B cell (primary cell): ENCODE results near the gene ATP7B. TPM values are rescaled to one million over a fixed set of nuclear protein-coding genes. Genes with fewer than 3 reads are reported as not detected.

Experiments
- ATAC-seq: fragments of 200-7000 bp; cut with Tn5 transposase; one replicate; pipeline ENCODE4 v1.10.0; 2021; ENCODE audit warnings: low read depth, mild to moderate bottlenecking, moderate number of reproducible peaks, moderate library complexity
- CTCF ChIA-PET: fragments of 350-600 bp; sonication (Branson Sonifier 250); formaldehyde crosslinking; loops from one replicate; lab custom pipeline; 2021; ENCODE audit warnings: antibody characterized with exemption, inconsistent platforms; lab: Charles Lee
- POLR2A ChIA-PET: fragments of 350-600 bp; sonication (Branson Sonifier 250); formaldehyde crosslinking; loops from one replicate; lab custom pipeline; 2021; ENCODE audit warnings: antibody characterized with exemption; lab: Charles Lee
- DNase-seq: peaks from one replicate; pipeline ENCODE4 v3.0.0; 2013
- H2AFZ ChIP-seq: 2 replicates; pipeline ENCODE4 v1.6.1; 2012; ENCODE audit warnings: mild to moderate bottlenecking, low read depth, low read length; ENCODE audit not compliant: insufficient read depth, poor library complexity, severe bottlenecking
- H3K27ac ChIP-seq, 2 donors: 1 replicate in 1 of 2; 2 replicates in 1 of 2; pipeline ENCODE4 v1.5.1; 2012 to 2013; ENCODE audit warnings: low read length in 2 of 2, mild to moderate bottlenecking in 2 of 2, moderate library complexity in 1 of 2
- H3K27me3 ChIP-seq, 4 experiments: fragments of 200-600 bp in 1 of 4; sonication (generic) in 1 of 4; replicated peaks in 1 of 4; 1 replicate in 2 of 4; 2 replicates in 2 of 4; pipeline versions ENCODE4 v1.6.1 to v1.7.0; 2013 to 2016; ENCODE audit warnings: low read length in 3 of 4, mild to moderate bottlenecking in 2 of 4, mixed read lengths in 1 of 4, moderate library complexity in 1 of 4; ENCODE audit not compliant: insufficient read depth in 4 of 4, control insufficient read depth in 3 of 4; ENCODE audit errors: control extremely low read depth in 1 of 4
- H3K36me3 ChIP-seq, 2 experiments: replicated peaks in 1 of 2; 1 replicate in 1 of 2; 2 replicates in 1 of 2; pipeline versions ENCODE4 v1.6.1 to v1.7.1; 2013; ENCODE audit warnings: low read length in 1 of 2; ENCODE audit not compliant: insufficient read depth in 2 of 2, control insufficient read depth in 1 of 2; ENCODE audit errors: control extremely low read depth in 1 of 2, extremely low read depth in 1 of 2
- H3K4me1 ChIP-seq, 2 donors: fragments of 200-600 bp in 1 of 2; sonication (generic) in 1 of 2; 1 replicate in 1 of 2; 2 replicates in 1 of 2; pipeline versions ENCODE4 v1.5.1 to v1.6.1; 2013 to 2017; ENCODE audit warnings: low read length in 2 of 2; ENCODE audit not compliant: control insufficient read depth in 2 of 2, insufficient read depth in 2 of 2
- H3K4me2 ChIP-seq: replicated peaks from 2 replicates; pipeline ENCODE3; 2012; ENCODE audit warnings: mild to moderate bottlenecking, low read depth, low read length; ENCODE audit not compliant: poor library complexity, severe bottlenecking
- H3K4me3 ChIP-seq, 5 experiments: fragments of 200-600 bp in 1 of 5; sonication (generic) in 1 of 5; 1 replicate in 3 of 5; 2 replicates in 2 of 5; pipeline versions ENCODE4 v1.5.1 to v1.7.0; 2011 to 2016; ENCODE audit warnings: low read length in 4 of 5, mild to moderate bottlenecking in 4 of 5, low read depth in 2 of 5, control low read depth in 1 of 5, moderate library complexity in 1 of 5; ENCODE audit not compliant: insufficient read depth in 1 of 5; ENCODE audit errors: control extremely low read depth in 1 of 5, extremely low read depth in 1 of 5
- H3K79me2 ChIP-seq: fragments of 200-600 bp; sonication (generic); one replicate; pipeline ENCODE4 v1.6.0; 2016; ENCODE audit warnings: low read length; ENCODE audit not compliant: control insufficient read depth, insufficient read depth
- H3K9ac ChIP-seq: fragments of 200-600 bp; sonication (generic); 2 replicates; pipeline ENCODE4 v1.6.1; 2017; ENCODE audit warnings: mild to moderate bottlenecking, low read length, moderate library complexity
- H3K9me3 ChIP-seq, 3 donors: one replicate each; pipeline versions ENCODE4 v1.6.1 to v1.7.1; 2013; ENCODE audit warnings: low read length in 2 of 3; ENCODE audit not compliant: control insufficient read depth in 2 of 3, insufficient read depth in 1 of 3; ENCODE audit errors: control extremely low read depth in 1 of 3
- H4K20me1 ChIP-seq: 2 replicates; pipeline ENCODE4 v1.6.0; 2012; ENCODE audit warnings: mild to moderate bottlenecking, low read length; ENCODE audit not compliant: insufficient read depth, control insufficient read depth, poor library complexity, severe bottlenecking
- H3K27ac Mint-ChIP-seq: one replicate; pipeline ENCODE4 v1.8.0; 2021; ENCODE audit warnings: mixed read lengths
- H3K27me3 Mint-ChIP-seq: one replicate; pipeline ENCODE4 v1.8.0; 2021; ENCODE audit warnings: mixed read lengths
- H3K4me1 Mint-ChIP-seq: one replicate; pipeline ENCODE4 v1.8.0; 2021; ENCODE audit warnings: mixed read lengths
- H3K4me3 Mint-ChIP-seq: one replicate; pipeline ENCODE4 v1.8.0; 2021; ENCODE audit warnings: mixed read lengths
- H3K9me3 Mint-ChIP-seq: one replicate; pipeline ENCODE4 v1.8.0; 2022; ENCODE audit warnings: mixed read lengths; ENCODE audit not compliant: insufficient read depth
- CTCF ChIP-seq: fragments of 200-600 bp; IDR thresholded peaks from one replicate; pipeline ENCODE4 v1.8.0; 2022; ENCODE audit warnings: antibody characterized with exemption, mild to moderate bottlenecking
- EZH2 ChIP-seq: IDR thresholded peaks from 2 replicates; pipeline ENCODE4 v1.6.1; 2012; ENCODE audit warnings: borderline replicate concordance, low read depth, mild to moderate bottlenecking, moderate library complexity, low read length; ENCODE audit not compliant: insufficient read depth, poor library complexity, severe bottlenecking
- WGBS: methylation state at CpG from one replicate; pipeline ENCODE4 v1.1.5; 2013; ENCODE audit warnings: missing lambda C conversion rate; ENCODE audit not compliant: insufficient coverage; 5-methylcytosine and 5-hydroxymethylcytosine counted together
- intact Hi-C: fragments of 100-400 bp; cut with micrococcal nuclease; formaldehyde crosslinking; loops from one replicate; pipeline ENCODE4 v1.10.0; 2022
- polyA plus RNA-seq: library from polyadenylated mRNA; depleted of rRNA; stranded (reverse); fragments of >200 nt; gene quantifications from 2 replicates; pipeline ENCODE4 v1.2.3, GENCODE V29; 2012
- total RNA-seq, 2 donors: library from RNA; stranded (reverse); fragments of 120-200 nt in 1 of 2; gene quantifications; 1 replicate in 1 of 2; 2 replicates in 1 of 2; pipeline versions ENCODE4 v1.2.3 to v1.2.4, GENCODE V29; 2013 to 2022

ATP7B gene
- total and polyA plus RNA-seq, 2 donors (not counting 1 experiment from before 2014, with no cell fraction given): 0.10 to 0.91 TPM

DNA sequence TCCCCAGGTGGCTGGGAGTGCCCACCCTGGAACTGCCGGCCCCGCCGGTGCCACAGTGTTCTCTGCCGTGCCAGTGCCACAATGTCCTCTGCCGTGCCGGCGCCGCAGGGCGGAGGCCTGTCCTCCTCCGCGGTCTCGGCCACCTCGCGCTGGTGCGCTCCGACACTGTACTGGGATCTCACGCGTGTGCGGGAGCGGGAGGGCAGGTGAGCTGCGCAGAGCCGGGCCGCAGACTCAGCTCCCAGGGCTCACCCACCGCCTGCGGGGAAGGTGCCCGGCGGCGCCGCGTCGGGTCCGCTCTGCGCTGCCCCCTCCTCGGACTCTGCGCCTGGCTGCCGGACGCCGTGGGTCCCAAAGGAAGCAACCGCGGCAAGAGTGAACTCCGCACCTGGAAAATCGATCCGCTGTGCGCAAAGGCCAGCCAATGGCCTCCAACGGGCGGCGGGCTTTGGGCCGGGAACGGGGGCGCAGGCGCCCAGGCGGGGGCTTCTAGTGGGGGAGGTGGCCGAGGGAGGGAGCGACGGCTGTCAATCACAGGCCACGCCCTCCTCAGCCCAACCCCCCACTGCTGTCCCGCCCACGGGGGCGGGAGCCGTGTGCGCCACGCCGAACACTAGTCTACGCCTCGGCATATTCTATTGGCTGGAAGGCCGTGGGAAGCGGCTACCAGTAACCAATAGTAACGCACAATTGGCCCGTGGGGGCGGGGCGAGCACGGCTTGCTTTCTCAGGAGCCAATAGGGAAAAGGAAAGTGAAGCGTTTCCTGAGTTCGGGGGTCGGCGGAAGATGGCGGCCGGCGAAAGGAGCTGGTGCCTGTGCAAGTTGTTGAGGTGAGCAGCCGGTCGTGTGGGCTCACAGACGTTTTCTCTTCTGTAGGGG lies 622 bp upstream of the ATP7B start, which contains the start of gene ALG11:
ALG11 (plus strand) TSS at position 767 of the 880 bp plus-strand sequence; CDS start at position 788, 21 bp downstream.
- Histone ChIP-seq H3K9me3 (no peaks in the 10 kb centered on the region), H3K79me2 (peaks cover 47% of the 10 kb centered on the region), H3K4me1 (peaks cover 12 to 20% of the 10 kb centered on the region in 2 donors), H2AFZ (peak within 1 kb of the TSS; percentile 96), H3K4me2 (peak within 1 kb of the TSS; percentile 87), H3K27me3 (peaks cover 0 to 22% (median 13%) of the 10 kb centered on the region in 4 experiments), H3K36me3 (no peaks in the 10 kb centered on the region), H3K9ac (peak within 1 kb of the TSS; percentile 87), H4K20me1 (no peaks in the 10 kb centered on the region), H3K4me3 (peak within 1 kb of the TSS; percentile 95 to 100 (median 96)), H3K27ac (peak within 1 kb of the TSS; percentile 13 to 77)
- Mint-ChIP-seq H3K4me3 (peak within 1 kb of the TSS; percentile 99), H3K27ac (peak within 1 kb of the TSS; percentile 90), H3K4me1 (peaks cover 19% of the 10 kb centered on the region), H3K27me3 (peaks cover 24% of the 10 kb centered on the region), H3K9me3 (no peaks in the 10 kb centered on the region)
- ChIA-PET CTCF (interaction anchor here (0.9 to 2.3 kb wide), 4 partner anchors 8 to 196 kb away, joined by 4 to 9 read pairs (median 6); no protein-coding TSS in a partner anchor), POLR2A (interaction anchor here (0.7 to 0.8 kb wide), 2 partner anchors 183 to 559 kb away, joined by 3 read pairs; partner anchors contain the start of gene INTS6)
- intact Hi-C loops: loop anchor here (1.0 to 2.0 kb wide), 7 partner anchors 11 to 641 kb away; partner anchors contain the start of genes CKAP2, DHRS12, NEK3 and SUGT1
- TF ChIP-seq EZH2 (no peak), CTCF (no peak)
- DNase-seq (peak; percentile 99), ATAC-seq (peak; percentile 99)
- WGBS: under 1% methylated on average over 79 of the region's 82 CpGs

- Histone ChIP-seq H3K4me1 (peaks cover 12 to 20% of the 10 kb centered on the region in 2 donors), H3K27ac (no peak overlapping the region), H4K20me1 (no peaks in the 10 kb centered on the region), H3K4me3 (no peak overlapping the region), H3K4me2 (no peak overlapping the region), H3K36me3 (no peaks in the 10 kb centered on the region), H3K79me2 (peaks cover 28% of the 10 kb centered on the region), H3K9ac (no peak overlapping the region), H3K27me3 (peaks cover 0 to 22% (median 13%) of the 10 kb centered on the region in 4 experiments), H3K9me3 (no peaks in the 10 kb centered on the region), H2AFZ (no peak overlapping the region)
- TF ChIP-seq CTCF (no peak), EZH2 (no peak)
- no peak for ATAC-seq
- H3K4me3 Mint-ChIP-seq: peak overlapping the region; percentile 54
- POLR2A ChIA-PET: no interaction called here
- H3K27ac Mint-ChIP-seq: no peak overlapping the region
- H3K4me1 Mint-ChIP-seq: peaks cover 16% of the 10 kb centered on the region
- DNase-seq: no peak
- WGBS: 67% methylated on average over 3 of the region's 6 CpGs
- H3K9me3 Mint-ChIP-seq: no peaks in the 10 kb centered on the region
- H3K27me3 Mint-ChIP-seq: peaks cover 28% of the 10 kb centered on the region
- CTCF ChIA-PET: no interaction called here
- intact Hi-C loops: no loop called here
These were observed 1.3 kb downstream of the ATP7B start for GRCh38 chr13:52009946-52010345.
